SJSA1 (cell line): Measurements from ENCODE around the gene HOXB3. TPM values are rescaled to one million over a fixed set of nuclear protein-coding genes. Genes with fewer than 3 reads are reported as not detected.

Experiments
- total RNA-seq: library from RNA; depleted of rRNA; stranded (reverse); fragments of >200 nt; shearing (Covaris generic); gene quantifications from 2 replicates; pipeline ENCODE4 v1.2.3, GENCODE V29; 2014; rRNA removed

HOXB3 gene
- total RNA-seq, 1 experiment from 2014 or later = 5.2 TPM

Other genes with a start within 250 kb of the HOXB3 start
- gene SKAP1, start 160.0 kb downstream of the HOXB3 start, total RNA-seq = 1.3 and 6.8 TPM in 2 replicates
- not detected in 2 replicates for gene HOXB1, start 59.2 kb downstream of the HOXB3 start, total RNA-seq
- 4.2 and 10.5 TPM in 2 replicates for gene HOXB2, start 45.1 kb downstream of the HOXB3 start, total RNA-seq
- 1.2 and 3.2 TPM in 2 replicates for gene HOXB4, start 11.9 kb downstream of the HOXB3 start, total RNA-seq
- 0.05 and 1.2 TPM in 2 replicates for gene HOXB5, start 3.5 kb upstream of the HOXB3 start, total RNA-seq
- gene HOXB6, start 14.7 kb upstream of the HOXB3 start, total RNA-seq = 4.8 and 7.1 TPM in 2 replicates
- 23.0 and 28.4 TPM in 2 replicates for gene HOXB7, start 20.8 kb upstream of the HOXB3 start, total RNA-seq
- not detected in 2 replicates for gene HOXB8, start 25.1 kb upstream of the HOXB3 start, total RNA-seq
- gene HOXB9, start 36.1 kb upstream of the HOXB3 start, total RNA-seq = 0.11 TPM in 1 of 2 replicates, not detected in the other
- gene PRAC1, start 132.3 kb upstream of the HOXB3 start, total RNA-seq = not detected in 2 replicates
- not detected in 2 replicates for gene PRAC2, start 132.9 kb upstream of the HOXB3 start, total RNA-seq
- gene HOXB13, start 138.5 kb upstream of the HOXB3 start, total RNA-seq = not detected in 2 replicates
- not detected in 2 replicates for gene TTLL6, start 227.0 kb upstream of the HOXB3 start, total RNA-seq
- gene CALCOCO2, start 240.8 kb upstream of the HOXB3 start, total RNA-seq = 48.4 and 55.1 TPM in 2 replicates